Testis (tissue), 3 donors: ENCODE results near the gene PRICKLE4. TPM values are rescaled to one million over a fixed set of nuclear protein-coding genes. Genes with fewer than 3 reads are reported as not detected.

Experiments used
- DNase-seq: peaks from one replicate; pipeline ENCODE4 v3.0.0-alpha.2; 2019
- H3K27ac ChIP-seq, 2 donors: fragments of 200-600 bp; sonication (generic); one replicate each; pipeline ENCODE4 v1.5.1; 2019
- H3K27me3 ChIP-seq: fragments of 200-600 bp; sonication (generic); one replicate; pipeline ENCODE4 v1.5.1; 2019
- H3K36me3 ChIP-seq: fragments of 200-600 bp; sonication (generic); one replicate; pipeline ENCODE4 v1.5.1; 2017; ENCODE audit warnings: low read depth; ENCODE audit errors: missing control alignments
- H3K4me1 ChIP-seq: fragments of 200-600 bp; sonication (generic); one replicate; pipeline ENCODE4 v1.5.1; 2019
- H3K4me3 ChIP-seq, 2 donors: fragments of 200-600 bp; sonication (generic); one replicate each; pipeline ENCODE4 v1.5.1; 2017 to 2019
- H3K9me3 ChIP-seq: fragments of 200-600 bp; sonication (generic); one replicate; pipeline ENCODE4 v1.5.1; 2017
- CTCF ChIP-seq, 3 experiments: fragments of 450-650 bp in 2 of 3; fragments of 200-600 bp in 1 of 3; sonication (generic) in 1 of 3; IDR thresholded peaks; one replicate each; pipeline ENCODE4 v1.5.1; 2016 to 2019; ENCODE audit warnings: antibody characterized with exemption in 3 of 3, mild to moderate bottlenecking in 2 of 3, moderate library complexity in 1 of 3
- POLR2A ChIP-seq: fragments of 450-650 bp; IDR thresholded peaks from one replicate; pipeline ENCODE4 v1.6.1; 2017; ENCODE audit warnings: antibody characterized with exemption, mild to moderate bottlenecking, moderate library complexity
- WGBS, 2 donors: methylation state at CpG; one replicate each; pipeline ENCODE4 v1.1.5; 2018; 5-methylcytosine and 5-hydroxymethylcytosine counted together
- intact Hi-C: fragments of 100-400 bp; cut with DNase I; formaldehyde crosslinking; loops from one replicate; pipeline ENCODE4 v1.15.1; 2023; ENCODE audit warnings: low total_unique reads
- polyA plus RNA-seq: library from polyadenylated mRNA; stranded (reverse); fragments of 350-450 nt; fragmentation: Illumina TruSeq; extraction: RNeasy Lipid Tissue Mini Kit (QIAGEN cat#74804); gene quantifications from one replicate; pipeline ENCODE4 v1.2.3, GENCODE V29; 2014; ENCODE audit warnings: low read depth, low replicate concordance; ENCODE audit not compliant: insufficient read depth
- total RNA-seq, 2 donors: library from RNA; depleted of rRNA; stranded (reverse); fragments of >200 nt; gene quantifications; one replicate each; pipeline ENCODE4 v1.2.3, GENCODE V29; 2016

PRICKLE4 gene
- total and polyA plus RNA-seq, 3 donors from 2014 or later, result 1.9 to 10.6 TPM; not detected in 1

GRCh38 chr6:41733360-41733706, 47.2 kb upstream of the PRICKLE4 start:
- no peak for TF ChIP-seq POLR2A
- peaks cover 12% of the 10 kb centered on the region for H3K4me1 ChIP-seq
- WGBS, 2 donors, result 30 to 39% methylated on average over 8 to 11 of the region's 11 CpGs

GRCh38 chr6:41733707-41734665, 46.6 kb upstream of the PRICKLE4 start:
- Histone ChIP-seq H3K4me3 (peak overlapping the region; percentile 69 to 75), H3K27me3 (no peaks in the 10 kb centered on the region), H3K27ac (peak overlapping the region; percentile 56 to 90), H3K9me3 (no peaks in the 10 kb centered on the region), H3K36me3 (no peaks in the 10 kb centered on the region), H3K4me1 (peaks cover 12% of the 10 kb centered on the region)
- peak; percentile 58 for DNase-seq
- TF ChIP-seq POLR2A (no peak), CTCF (IDR thresholded peaks at IDR 0.05) (no peak)
- WGBS, 2 donors, result 1% methylated on average over 68 of the region's 73 CpGs; no CpG with 5 or more reads in 1 of the 2 donors
- intact Hi-C loops, result no loop called here

More at GRCh38 chr6:41733360-41733706, 47.2 kb upstream of the PRICKLE4 start:
- intact Hi-C loops, result no loop called here
- H3K4me3 ChIP-seq, result peak overlapping the region; percentile 69 to 75
- no peaks in the 10 kb centered on the region for H3K9me3 ChIP-seq
- no peaks in the 10 kb centered on the region for H3K27me3 ChIP-seq
- no peak overlapping the region for H3K27ac ChIP-seq
- no peaks in the 10 kb centered on the region for H3K36me3 ChIP-seq
- no peak for DNase-seq

GRCh38 chr6:41734666-41735426, 45.7 kb upstream of the PRICKLE4 start:
- TF ChIP-seq CTCF (IDR thresholded peaks at IDR 0.05) (no peak), POLR2A (no peak)
- H3K36me3 ChIP-seq, result no peaks in the 10 kb centered on the region
- no peaks in the 10 kb centered on the region for H3K27me3 ChIP-seq
- peak overlapping the region; percentile 65 to 90 for H3K27ac ChIP-seq
- H3K4me3 ChIP-seq, result peak overlapping the region; percentile 69 to 75
- intact Hi-C loops, result no loop called here
- 0 to 4% methylated on average over 10 to 39 of the region's 76 CpGs for WGBS, 2 donors
- DNase-seq, result peak; percentile 76
- H3K4me1 ChIP-seq, result peaks cover 12% of the 10 kb centered on the region
- H3K9me3 ChIP-seq, result no peaks in the 10 kb centered on the region

- 5 to 8% methylated on average over 29 to 50 of the region's 50 CpGs for WGBS, 2 donors
- H3K27ac ChIP-seq, result peak within 1 kb of the TSS; percentile 65 to 90
Observed at GRCh38 chr6:41735427-41736185, 45.0 kb upstream of the PRICKLE4 start, which contains the start of gene TFEB. TSS of gene TFEB (minus strand) at chr6:41735608. CDS start at chr6:41691213, 44,395 bp downstream.

More at GRCh38 chr6:41735427-41736185, 45.0 kb upstream of the PRICKLE4 start, which contains the start of gene TFEB:
- peak; percentile 87 to 97 (median 95) for TF ChIP-seq CTCF (IDR thresholded peaks at IDR 0.05)
- no peak for TF ChIP-seq POLR2A
- intact Hi-C loops, result no loop called here
- DNase-seq, result peak; percentile 98
- no peaks in the 10 kb centered on the region for H3K9me3 ChIP-seq
- peaks cover 12% of the 10 kb centered on the region for H3K4me1 ChIP-seq
- no peaks in the 10 kb centered on the region for H3K36me3 ChIP-seq
- H3K4me3 ChIP-seq, result peak within 1 kb of the TSS; percentile 69 to 75
- H3K27me3 ChIP-seq, result no peaks in the 10 kb centered on the region
